Upper lobe of left lung (tissue), 4 donors: ENCODE data around the gene SLC4A4.

ENCODE experiments used
- CTCF ChIP-seq, 6 experiments: fragments of 450-650 bp in 4 of 6; fragments of 200-600 bp in 2 of 6; sonication (generic) in 2 of 6; IDR thresholded peaks; one replicate each; pipeline ENCODE4 v1.5.1; 2016 to 2019; ENCODE audit warnings: antibody characterized with exemption in 6 of 6
- POLR2A ChIP-seq, 4 donors: fragments of 450-650 bp; IDR thresholded peaks; one replicate each; pipeline ENCODE4 v1.5.1; 2016 to 2017; ENCODE audit warnings: antibody characterized with exemption in 4 of 4, mild to moderate bottlenecking in 2 of 4

GRCh38 chr4:71411981-71412380, 73.2 kb downstream of the SLC4A4 start:
- TF ChIP-seq CTCF (IDR thresholded peaks at IDR 0.05) (no peak), POLR2A (IDR thresholded peaks at IDR 0.05) (no peak)
